Measurements from ENCODE around the gene PDE1A.

The PDE1A gene

DNA sequence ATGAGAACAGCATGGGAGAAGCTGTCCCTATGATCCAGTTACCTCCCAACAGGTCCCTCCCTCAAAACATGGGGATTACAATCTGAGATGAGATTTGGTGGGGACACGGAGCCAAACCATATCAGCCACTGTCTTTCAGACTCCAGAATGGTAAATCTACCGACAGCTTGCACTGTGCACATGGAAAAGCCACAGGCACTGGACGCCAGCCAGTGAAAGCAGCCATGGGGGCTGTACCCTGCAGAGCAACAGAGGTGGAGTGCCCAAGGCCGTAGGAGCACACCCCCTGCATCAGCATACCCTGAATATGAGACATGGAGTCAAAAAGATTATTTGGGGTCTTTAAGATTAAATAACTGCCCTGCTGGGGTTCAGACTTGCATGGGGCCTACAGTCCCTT, 218.4 kb downstream of the PDE1A start:
- peak; percentile 21 for DNase-seq (ENCODE audit: low read depth, low spot score)

DNA sequence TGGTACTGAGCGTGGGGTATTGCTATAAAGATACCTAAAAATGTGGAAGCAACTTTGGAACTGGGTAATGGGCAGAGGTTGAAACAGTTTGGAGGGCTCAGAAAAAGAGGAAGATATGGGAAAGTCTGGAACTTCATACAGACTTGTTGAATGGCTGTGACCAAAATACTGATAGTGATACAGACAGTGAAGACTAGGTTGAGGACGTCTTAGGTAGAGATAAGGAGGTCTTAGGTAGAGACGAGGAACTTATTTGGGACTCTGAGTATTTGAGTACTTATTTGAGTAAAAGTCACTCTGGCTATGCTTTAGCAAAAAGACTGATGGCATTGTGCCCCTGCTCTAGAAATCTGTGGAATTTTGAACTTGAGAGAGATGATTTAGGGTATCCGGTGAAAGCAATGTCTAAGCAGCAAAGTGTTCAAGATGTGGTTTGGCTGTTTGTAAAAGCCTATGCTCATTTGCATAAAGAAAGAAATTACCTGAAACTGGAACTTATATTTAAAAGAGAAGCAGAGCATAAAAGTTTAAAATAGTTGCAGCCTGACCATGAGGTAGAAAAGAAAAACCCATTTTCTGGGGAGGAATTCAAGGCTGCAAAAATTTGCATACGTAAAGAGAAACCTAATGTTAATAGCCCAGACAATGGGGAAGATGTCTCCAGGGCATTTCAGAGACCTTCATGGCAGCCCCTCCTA, 219.6 kb downstream of the PDE1A start:
- peak; percentile 66 for DNase-seq (ENCODE audit: low read depth, low spot score)

DNA sequence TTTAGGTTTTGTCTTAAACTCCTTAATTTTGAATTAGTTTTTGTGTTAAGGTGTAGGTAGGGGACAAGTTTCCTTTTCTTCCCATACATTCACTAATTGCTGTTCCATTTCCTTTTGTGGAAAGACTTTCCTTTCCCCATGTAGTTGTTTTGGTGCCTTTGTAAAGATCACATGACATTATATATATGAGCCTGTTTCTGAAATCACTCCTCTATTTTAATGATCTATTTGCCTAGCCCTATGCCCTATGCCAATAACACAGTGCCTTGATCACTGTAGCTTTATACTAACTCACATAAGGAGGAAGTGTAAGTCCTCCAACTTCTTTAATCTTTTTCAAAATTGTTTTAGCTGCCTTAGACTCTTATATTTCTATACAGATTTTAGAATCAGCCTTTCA, 229.3 kb downstream of the PDE1A start:
- DNase-seq (ENCODE audit: low read depth, low spot score): no peak

DNA sequence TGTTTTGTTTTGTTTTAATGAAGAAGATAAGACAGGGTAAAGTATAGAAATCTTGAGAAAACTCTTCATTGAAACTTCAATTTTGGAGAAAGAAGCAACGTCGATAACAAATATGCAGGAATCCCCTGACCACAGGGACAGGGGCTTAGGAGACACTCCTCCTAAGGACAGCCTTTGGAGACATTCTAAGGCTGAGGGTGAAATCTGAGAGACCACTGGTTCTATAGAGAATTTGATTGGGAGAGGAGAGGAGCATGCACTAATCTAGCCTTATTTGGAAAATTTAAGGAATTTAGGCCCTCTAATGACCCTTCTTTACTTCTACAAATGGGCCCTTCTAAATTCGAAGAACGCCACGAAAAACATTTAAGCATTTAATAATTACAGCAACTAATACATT, 233.5 kb downstream of the PDE1A start:
- DNase-seq (ENCODE audit: low read depth, low spot score): no peak

DNA sequence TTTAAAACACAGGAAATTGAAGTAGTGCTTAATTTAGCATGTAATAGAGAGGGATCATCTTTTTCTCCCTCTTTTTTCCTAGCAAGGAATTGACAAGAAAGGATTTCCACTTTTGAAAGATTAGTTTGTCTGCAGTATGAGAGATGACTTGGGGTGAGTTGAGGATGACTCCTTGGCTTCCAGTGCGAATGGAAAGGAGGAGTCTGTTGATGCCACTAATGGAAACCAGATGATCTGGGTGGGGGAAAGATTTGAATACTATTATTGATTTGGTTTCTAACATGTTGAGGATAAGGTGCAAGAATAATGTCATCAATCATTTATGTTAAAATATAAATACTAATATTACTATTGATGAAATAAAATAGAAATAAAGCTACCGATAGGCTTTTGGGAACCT, 235.8 kb downstream of the PDE1A start:
- DNase-seq (ENCODE audit: low read depth, low spot score): no peak

DNA sequence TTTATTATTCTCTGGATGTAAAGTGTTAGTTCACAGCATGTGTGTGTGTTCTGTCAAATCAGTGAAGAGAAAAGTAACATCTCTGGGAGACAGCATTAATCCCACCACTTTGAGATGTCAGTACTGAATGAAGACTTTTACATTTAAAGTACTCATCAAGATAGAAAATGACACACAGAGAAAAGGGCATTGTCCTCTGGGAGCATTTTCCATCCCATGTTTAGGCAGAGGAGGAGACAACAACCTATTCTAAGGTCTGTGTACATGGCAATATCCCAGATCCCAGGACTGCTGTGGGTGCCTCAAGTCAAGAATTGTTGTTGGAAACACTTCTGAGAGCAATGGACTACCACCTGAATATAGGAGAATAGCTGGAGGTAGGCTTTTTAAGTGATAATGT, 239.7 kb downstream of the PDE1A start:
- no peak for DNase-seq (ENCODE audit: low read depth, low spot score)

DNA sequence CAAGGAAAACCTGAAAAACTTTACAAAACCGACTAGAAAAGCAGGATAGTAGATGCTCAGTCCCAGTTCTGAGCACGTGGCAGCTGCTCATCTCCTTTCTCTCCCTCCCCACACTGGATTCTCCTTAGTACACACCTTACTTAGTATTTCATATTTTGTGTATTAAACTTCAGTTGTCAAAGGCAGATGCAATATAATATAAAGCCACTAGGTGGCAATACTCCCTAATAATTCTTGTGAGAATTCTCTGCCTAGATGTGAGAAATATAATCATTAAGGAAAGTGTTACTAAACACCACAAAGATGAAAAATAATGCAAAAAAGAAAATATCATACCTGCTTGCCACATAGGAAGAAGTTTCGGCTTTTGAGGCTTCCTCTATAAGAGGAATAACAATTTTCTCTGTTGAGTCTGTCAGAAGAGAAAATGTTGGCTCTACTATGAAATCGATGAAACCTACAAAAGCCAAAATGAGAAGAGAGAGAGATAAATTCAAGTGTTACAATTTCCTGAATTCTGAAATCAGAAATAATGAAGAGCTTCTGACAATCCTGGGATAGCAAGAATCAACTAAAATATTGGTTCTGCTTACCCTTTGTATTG, 240.6 kb downstream of the PDE1A start:
- peak; percentile 68 for DNase-seq (ENCODE audit: low read depth, low spot score)

DNA sequence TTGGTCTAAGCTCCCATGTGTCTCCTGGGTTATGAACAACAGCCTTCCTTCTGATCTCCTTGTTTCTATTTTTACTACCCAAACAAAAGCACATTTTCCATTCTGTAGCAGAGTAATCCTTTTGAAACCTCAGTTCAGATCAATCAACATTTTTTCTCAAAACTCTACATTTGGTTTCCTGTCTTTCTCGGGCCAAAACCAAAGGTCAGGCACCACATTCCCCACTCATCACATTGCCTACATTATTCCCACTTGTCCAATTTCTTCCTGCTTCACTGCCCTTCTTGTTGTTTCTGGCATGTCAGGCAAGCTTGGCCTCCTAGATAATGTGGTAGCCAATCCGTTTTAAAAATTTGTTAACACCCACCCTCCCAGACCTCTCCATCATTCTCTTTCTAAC, 244.4 kb downstream of the PDE1A start:
- peak; percentile 89 for DNase-seq (ENCODE audit: low read depth, low spot score)

DNA sequence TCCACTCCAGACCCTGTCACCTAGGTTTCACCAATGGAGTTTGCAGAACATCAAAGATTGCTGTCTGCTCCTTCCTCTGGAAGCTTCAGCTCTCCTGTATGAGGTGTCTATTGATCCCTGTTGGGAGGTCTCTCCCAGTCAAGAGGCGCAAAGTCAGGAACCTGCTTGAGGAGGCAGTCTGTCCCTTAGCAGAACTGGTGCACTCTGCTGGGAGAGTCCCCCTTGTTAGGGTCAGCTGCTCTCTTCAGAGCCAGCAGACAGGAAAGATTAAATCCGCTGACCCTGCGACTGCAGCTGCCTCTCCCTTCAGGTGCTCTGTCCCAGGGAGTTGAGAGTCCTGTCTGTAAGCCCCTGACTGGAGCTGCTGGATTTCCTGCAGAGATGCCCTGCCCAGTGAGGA, 245.5 kb downstream of the PDE1A start:
- no peak for DNase-seq (ENCODE audit: low read depth, low spot score)

DNA sequence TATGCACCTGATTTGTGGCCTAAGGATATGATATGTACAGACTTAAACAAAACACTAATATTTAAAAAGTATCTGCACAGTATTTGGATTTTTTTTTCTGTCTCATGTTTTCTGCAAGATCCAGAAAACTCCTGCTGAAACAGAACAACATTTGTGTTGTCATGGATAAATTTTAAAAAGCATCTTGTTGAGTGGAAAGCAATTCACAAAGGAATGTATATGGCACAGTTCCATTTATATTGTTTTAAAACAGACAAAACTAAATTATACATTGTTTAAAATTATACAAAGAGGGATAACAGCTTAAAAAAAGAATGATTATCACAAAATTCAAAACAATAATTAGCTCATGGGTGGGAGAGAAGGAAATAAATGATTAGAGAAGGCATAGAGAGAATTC, 247.7 kb downstream of the PDE1A start:
- DNase-seq (ENCODE audit: low read depth, low spot score): no peak

DNA sequence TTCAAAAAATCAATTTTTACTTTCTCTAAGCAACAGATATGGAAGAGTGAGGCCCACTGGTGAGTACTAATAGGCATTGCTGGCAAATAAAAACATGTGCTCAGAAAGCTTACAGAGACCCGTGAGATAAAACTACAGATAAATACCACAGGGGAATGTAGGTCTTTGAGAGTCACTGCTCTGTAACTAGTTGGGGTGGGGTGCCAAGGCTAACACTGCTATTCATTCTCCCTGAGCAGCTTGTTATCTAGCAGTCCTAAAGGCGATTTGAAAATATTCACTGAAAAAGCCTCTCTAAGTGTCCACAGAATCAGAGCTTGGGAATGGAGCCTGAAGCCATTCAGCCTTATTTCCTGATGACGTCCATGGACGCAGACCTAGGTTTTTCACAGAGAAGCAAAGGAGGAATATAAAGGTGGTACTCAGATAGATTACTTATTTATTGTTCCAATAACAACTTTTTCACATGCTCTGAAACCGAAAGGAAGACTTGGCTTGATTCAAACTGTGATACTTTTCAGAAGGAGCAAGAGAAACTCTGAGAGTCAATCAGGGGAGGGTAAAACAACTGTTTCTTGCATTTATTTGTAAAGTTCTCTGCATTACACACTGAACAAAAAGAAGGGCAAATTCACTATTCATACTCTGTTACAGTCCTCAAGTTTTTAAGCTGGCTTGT, 252.8 kb downstream of the PDE1A start:
- DNase-seq (ENCODE audit: low read depth, low spot score): peak; percentile 59

DNA sequence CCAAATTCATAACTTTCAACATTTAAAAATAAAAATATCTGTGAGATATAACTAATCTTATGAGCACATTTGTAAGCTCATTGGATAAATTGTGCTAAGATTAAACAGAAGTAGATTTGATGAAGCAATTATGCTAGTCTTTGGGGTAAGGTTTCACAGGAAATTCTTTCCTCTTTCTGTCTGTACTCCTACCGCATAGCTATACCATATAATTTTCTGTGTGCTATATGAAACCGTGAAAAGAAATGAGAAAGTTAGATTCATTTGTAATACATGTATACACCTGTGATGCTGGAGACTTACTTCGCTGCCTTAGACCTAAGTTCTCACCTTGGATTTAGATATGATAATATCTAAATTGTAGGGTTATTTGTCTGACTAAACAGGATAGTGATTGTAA, 256.5 kb downstream of the PDE1A start:
- no peak for DNase-seq (ENCODE audit: low read depth, low spot score)

DNA sequence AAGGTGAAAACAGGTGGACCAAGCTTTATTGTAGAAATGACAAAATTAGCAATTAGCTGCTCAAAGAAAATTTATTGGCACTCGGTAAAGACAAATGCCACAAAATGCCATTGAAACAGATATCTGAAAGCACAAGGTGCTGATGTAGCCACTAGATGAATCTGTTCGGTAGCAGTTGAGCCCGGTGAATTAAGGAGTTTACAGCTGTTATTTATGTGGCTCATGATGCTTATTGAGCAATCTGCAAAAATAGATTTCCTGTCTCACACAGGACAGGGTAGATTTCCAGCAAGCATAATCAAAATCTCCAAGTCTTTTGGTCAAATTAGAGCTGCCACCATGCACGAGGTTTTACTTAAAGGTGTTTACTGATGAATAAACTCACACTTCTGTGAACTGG, 259.0 kb downstream of the PDE1A start:
- DNase-seq (ENCODE audit: low read depth, low spot score): no peak

DNA sequence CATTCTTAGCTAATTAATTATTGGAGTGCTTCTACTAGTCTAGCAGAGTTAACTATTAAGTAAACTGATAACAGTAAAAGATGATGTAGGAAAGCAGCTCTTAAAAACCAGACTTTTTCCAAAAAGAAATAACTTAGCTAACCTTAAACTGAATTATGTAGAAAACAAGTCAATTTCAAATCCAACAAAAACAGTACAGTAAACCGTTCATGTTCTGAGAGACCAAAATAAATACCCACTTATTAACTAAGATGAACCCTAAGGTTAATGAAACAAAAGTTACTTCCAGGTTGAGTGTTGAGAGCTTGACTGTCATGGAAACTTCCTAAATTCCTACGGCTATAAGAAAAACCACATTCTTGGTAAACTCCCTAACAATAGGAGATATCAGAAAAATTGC, 260.0 kb downstream of the PDE1A start:
- DNase-seq (ENCODE audit: low read depth, low spot score): no peak

DNA sequence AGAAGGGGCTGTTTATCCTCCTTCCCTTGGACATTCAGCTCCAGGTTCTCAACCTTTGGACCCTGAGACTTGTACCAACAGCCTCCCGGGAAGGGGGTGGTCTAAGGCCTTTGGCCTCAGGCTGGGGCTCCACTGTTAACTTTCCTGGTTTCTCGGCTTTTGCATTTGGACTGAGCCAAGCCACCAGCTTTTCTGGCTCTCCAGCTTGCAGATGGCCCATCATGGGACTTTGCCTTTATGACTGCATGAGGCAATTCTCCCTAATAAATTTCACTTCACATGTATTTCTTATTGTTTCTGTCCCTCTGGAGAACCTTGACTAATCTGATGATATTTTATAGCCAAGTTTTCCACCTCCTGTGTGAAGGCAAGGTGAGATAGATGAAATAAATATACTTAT, 260.4 kb downstream of the PDE1A start:
- DNase-seq (ENCODE audit: low read depth, low spot score): no peak

DNA sequence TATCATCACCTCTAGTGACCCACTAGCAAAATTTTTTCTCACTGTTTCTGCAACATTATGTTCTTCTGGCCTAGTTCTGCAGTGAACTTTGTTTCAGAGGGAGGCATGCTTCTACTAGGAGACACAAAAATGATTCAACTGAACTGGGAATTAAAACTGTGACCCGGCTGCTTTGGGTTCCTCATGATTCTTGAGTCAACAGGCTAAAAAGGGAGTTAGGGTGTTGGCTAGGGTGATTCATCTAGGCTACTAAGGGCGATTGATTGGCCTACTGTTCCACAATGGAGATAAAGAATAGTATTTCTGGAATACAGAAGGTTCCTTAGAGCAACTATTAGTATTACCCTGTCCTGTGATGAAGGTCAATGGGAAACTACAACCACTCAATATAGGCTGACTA, 261.6 kb downstream of the PDE1A start:
- DNase-seq (ENCODE audit: low read depth, low spot score): no peak

DNA sequence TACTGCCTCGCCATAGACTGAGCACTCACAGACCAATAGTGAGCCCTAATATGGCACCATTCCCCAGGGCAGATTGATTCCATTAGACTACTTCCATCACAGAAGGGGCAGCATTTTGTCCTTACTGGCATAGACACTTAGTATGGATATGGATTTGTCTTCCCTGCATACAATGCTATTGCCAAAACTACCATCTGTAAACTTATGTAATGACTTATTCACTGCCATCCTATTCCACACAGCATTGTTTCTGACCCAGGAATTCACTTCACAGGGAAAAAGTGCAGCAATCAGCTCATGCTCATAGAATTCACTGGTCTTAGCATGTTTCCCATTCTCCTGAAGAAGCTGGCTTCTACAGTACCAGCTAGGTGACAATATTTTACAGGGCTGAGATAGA, 262.1 kb downstream of the PDE1A start:
- DNase-seq (ENCODE audit: low read depth, low spot score): no peak

DNA sequence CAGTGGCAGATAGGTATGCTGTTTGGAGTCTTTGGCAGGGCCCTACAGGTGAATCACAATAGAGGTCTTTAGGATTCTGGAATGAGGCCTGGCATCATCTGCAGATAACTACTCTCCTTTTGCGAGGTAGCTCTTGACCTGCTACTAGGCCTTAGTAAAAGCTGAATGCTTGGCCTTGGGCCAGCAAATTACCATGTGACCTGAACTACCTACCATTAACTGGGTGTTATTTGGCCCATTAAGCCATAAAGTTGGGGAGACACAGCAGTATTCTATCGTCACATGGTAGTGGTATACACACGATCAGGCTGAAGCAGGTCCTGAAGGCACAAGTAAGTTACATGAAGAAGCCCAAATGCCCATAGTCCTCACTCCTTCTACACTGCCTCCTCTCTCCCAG, 263.0 kb downstream of the PDE1A start:
- no peak for DNase-seq (ENCODE audit: low read depth, low spot score)

DNA sequence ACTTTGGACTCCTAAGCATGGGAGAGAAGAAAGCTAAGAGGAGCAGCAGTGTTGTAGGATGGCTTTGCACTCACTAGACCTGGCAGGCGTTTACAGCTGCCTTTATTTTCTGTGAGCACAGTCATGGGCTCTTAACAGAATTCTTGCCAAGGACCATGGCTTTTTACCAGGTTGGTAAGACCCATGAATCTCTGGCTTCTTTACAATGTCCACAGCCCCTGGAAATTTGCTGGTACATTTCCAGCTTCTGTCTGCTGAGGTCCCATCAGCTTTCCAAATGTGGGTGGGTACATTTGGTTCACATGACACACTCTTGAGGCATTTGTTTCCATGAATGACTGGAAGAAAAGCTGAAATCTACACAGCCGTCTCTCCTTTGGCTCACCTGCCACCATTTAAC, 278.5 kb downstream of the PDE1A start:
- peak; percentile 84 for DNase-seq (ENCODE audit: low read depth, low spot score)

DNA sequence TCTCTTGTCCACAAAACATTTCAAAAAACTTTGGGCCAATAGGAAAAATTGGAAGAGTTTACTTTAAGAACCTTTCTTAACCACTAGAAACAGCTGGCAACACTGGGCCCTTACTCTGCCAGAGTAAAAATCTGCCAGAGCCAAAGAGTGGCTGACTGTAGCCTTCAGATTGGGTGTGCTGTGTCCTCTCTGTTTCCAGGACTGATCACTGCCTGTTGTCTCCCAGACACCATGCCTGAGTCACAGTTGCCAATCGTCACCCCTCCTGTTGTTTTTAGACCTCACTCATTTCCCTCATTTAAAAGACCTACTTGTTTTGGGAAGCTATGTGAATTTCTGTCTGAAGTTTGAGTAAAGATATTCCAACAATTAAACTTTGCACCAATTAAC, 282.1 kb downstream of the PDE1A start:
- DNase-seq (ENCODE audit: low read depth, low spot score): peak; percentile 51

DNA sequence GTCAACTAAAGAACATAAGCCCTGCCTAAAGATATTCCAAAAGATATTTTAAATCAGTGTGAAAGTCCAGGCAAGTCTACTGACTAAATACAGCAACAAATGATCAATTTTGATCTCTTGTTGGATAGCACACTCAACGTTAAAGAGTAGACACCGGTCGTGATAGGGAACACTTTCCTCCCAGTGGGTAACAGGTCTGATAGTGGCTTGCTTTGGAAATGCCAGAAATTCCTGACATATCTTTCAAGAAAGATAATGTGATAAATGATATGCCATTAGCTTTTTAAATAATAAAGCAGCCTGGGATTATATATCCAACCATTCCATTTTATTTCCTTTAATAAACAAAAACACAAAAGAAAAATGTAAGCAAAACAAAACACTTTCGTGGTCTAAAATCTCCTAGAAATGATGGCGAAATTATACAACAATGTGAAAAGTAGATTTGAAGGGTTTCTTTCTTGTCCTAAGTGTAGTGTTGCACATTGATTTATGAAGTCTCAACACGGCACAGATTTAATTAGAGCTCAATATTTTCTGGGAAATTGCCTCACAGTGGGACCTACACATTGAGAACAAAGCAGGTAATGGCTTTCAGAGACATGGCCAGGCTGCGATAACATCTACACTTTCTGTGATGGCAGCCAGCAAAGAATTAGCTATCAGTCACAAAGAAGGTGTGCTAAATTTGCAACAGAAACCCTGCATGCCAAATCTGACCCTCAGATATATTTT, 282.6 kb downstream of the PDE1A start:
- peak; percentile 16 for DNase-seq (ENCODE audit: low read depth, low spot score)

DNA sequence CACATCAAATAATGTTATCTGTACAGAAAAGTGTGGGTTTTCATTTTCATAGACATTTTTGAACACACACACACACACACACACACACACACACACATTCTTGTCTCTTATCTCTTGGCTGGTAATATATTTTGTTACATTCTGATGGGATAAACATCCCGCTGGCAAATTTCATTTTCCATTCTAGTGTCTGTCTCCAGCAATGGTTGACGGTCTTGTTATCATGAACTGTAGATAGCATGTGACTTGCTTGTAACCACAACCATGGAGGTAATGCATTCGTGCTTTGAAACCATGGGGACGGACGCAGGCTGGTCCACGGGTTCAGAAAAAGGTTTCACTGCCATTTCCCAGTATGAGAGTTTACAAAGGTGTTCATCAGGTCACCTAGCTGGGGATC, 284.8 kb downstream of the PDE1A start:
- peak; percentile 20 for DNase-seq (ENCODE audit: low read depth, low spot score)

DNA sequence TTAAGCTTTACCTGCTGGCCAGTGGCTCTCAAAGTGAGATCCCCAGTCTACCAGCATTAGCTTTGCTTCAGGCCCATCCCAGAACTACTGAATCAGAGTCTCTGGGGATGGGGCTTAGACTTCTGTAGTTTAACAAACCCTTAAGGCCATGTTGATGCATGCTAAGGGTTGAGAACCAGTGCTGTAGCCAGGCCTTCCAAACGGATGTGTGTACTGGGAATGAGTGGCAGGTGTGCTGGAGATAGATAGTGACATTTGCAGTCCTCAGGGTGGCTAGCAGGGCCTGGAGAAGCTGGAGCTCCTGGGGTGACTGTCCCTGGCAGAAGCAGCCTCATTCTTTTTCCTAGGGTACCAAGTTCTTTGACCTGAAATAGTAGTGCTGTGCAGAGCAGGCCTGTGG, 292.6 kb downstream of the PDE1A start:
- DNase-seq (ENCODE audit: low read depth, low spot score): no peak

All from astrocyte of the hippocampus (primary cell).